C4-2B (cell line): ENCODE measurements around the gene GRIA1.

ENCODE experiments used
- ZFX ChIP-seq: fragments of 450-650 bp; IDR thresholded peaks from 2 replicates; pipeline ENCODE4 v1.6.1; 2017
- TF ChIP-seq, protein P1 (sequence below): fragments of 450-650 bp; conservative IDR thresholded peaks from 2 replicates; pipeline ENCODE4 v1.5.1; 2017; ENCODE audit warnings: mild to moderate bottlenecking

GRCh38 chr5:153791339-153791738, 300.9 kb downstream of the GRIA1 start:
- TF ChIP-seq, protein P1, sequence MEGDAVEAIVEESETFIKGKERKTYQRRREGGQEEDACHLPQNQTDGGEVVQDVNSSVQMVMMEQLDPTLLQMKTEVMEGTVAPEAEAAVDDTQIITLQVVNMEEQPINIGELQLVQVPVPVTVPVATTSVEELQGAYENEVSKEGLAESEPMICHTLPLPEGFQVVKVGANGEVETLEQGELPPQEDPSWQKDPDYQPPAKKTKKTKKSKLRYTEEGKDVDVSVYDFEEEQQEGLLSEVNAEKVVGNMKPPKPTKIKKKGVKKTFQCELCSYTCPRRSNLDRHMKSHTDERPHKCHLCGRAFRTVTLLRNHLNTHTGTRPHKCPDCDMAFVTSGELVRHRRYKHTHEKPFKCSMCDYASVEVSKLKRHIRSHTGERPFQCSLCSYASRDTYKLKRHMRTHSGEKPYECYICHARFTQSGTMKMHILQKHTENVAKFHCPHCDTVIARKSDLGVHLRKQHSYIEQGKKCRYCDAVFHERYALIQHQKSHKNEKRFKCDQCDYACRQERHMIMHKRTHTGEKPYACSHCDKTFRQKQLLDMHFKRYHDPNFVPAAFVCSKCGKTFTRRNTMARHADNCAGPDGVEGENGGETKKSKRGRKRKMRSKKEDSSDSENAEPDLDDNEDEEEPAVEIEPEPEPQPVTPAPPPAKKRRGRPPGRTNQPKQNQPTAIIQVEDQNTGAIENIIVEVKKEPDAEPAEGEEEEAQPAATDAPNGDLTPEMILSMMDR = no peak
- no peak for TF ChIP-seq ZFX
